GM12878 (cell line): Measurements from ENCODE around the gene TSPAN5.

Experiments
- CBFB ChIP-seq: IDR thresholded peaks from 2 replicates; pipeline ENCODE4 v1.6.1; 2016; ENCODE audit warnings: antibody characterized with exemption, low read depth
- CTCF ChIP-seq, 3 experiments: IDR thresholded peaks in 2 of 3; conservative IDR thresholded peaks in 1 of 3; 2 replicates each; pipeline ENCODE4 v1.5.1; 2011; ENCODE audit warnings: low read depth in 3 of 3, low read length in 3 of 3, mild to moderate bottlenecking in 3 of 3, control low read depth in 2 of 3, moderate library complexity in 2 of 3, inconsistent platforms in 1 of 3, mixed read lengths in 1 of 3; ENCODE audit not compliant: control insufficient read depth in 2 of 3, insufficient read depth in 1 of 3; ENCODE audit errors: extremely low read depth in 1 of 3
- EZH2 ChIP-seq: IDR thresholded peaks from 2 replicates; pipeline ENCODE4 v1.6.1; 2012; ENCODE audit warnings: low read depth, mild to moderate bottlenecking, control low read depth, inconsistent platforms, low read length, borderline replicate concordance; ENCODE audit not compliant: control insufficient read depth
- FOS ChIP-seq: IDR thresholded peaks from 3 replicates; pipeline ENCODE4 v1.6.1; 2011; ENCODE audit warnings: borderline replicate concordance; ENCODE audit not compliant: insufficient read length; ENCODE audit errors: extremely low read depth
- PAX8 ChIP-seq: fragments of 450-650 bp; IDR thresholded peaks from 2 replicates; pipeline ENCODE4 v1.6.1; 2017; ENCODE audit warnings: mild to moderate bottlenecking, moderate library complexity
- POLR2A ChIP-seq: IDR thresholded peaks from 2 replicates; pipeline ENCODE4 v1.6.1; 2011; ENCODE audit warnings: low read depth, mild to moderate bottlenecking, low read length
- REST ChIP-seq: IDR thresholded peaks from 2 replicates; pipeline ENCODE4 v1.6.1; 2012; ENCODE audit warnings: mild to moderate bottlenecking, low read depth, low read length
- STAT1 ChIP-seq: fragments of 450-650 bp; conservative IDR thresholded peaks from 2 replicates; pipeline ENCODE4 v1.6.1; 2014; ENCODE audit warnings: antibody characterized with exemption, mild to moderate bottlenecking
- TAF1 ChIP-seq: IDR thresholded peaks from 2 replicates; pipeline ENCODE4 v1.6.1; 2011; ENCODE audit warnings: mild to moderate bottlenecking, low read depth, low read length, borderline replicate concordance
- TF ChIP-seq, protein P1 (sequence below): IDR thresholded peaks from 2 replicates; pipeline ENCODE4 v1.6.1; 2012; ENCODE audit warnings: low read depth, low read length, improper control_type of control experiment
- TF ChIP-seq, protein P2 (sequence below): fragments of 450-650 bp; IDR thresholded peaks from 2 replicates; pipeline ENCODE4 v1.6.1; 2018; ENCODE audit warnings: borderline replicate concordance, mild to moderate bottlenecking; ENCODE audit not compliant: partially characterized antibody
- TF ChIP-seq, protein P3 (sequence below): fragments of 450-650 bp; IDR thresholded peaks from 2 replicates; pipeline ENCODE4 v1.6.1; 2017; ENCODE audit warnings: antibody characterized with exemption, mild to moderate bottlenecking, moderate library complexity
- TF ChIP-seq, protein P4 (sequence below): IDR thresholded peaks from 2 replicates; pipeline ENCODE4 v1.6.1; 2012; ENCODE audit warnings: low read depth, low read length, improper control_type of control experiment

DNA sequence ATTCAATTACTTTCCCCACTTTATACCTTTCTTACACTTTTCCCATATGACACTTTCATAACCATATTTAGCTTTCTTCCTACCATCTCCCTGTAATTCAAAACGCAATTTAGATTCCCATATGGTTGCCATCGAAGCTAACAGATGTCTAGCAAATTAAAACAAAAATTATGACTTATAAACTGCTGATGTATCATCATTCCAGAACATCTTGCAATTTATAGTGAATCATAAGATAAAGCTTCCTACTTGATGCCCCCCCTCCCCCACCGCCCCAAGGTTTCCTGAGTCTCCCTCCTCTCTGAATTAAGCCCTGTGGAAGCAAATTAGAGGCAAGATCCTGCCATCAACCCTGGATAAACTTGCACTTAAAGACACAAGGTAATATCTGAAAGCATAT, 5.4 kb downstream of the TSPAN5 start:
- TF ChIP-seq, protein P1, sequence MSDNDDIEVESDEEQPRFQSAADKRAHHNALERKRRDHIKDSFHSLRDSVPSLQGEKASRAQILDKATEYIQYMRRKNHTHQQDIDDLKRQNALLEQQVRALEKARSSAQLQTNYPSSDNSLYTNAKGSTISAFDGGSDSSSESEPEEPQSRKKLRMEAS: no peak
- TF ChIP-seq EZH2: no peak
- TF ChIP-seq, protein P2, sequence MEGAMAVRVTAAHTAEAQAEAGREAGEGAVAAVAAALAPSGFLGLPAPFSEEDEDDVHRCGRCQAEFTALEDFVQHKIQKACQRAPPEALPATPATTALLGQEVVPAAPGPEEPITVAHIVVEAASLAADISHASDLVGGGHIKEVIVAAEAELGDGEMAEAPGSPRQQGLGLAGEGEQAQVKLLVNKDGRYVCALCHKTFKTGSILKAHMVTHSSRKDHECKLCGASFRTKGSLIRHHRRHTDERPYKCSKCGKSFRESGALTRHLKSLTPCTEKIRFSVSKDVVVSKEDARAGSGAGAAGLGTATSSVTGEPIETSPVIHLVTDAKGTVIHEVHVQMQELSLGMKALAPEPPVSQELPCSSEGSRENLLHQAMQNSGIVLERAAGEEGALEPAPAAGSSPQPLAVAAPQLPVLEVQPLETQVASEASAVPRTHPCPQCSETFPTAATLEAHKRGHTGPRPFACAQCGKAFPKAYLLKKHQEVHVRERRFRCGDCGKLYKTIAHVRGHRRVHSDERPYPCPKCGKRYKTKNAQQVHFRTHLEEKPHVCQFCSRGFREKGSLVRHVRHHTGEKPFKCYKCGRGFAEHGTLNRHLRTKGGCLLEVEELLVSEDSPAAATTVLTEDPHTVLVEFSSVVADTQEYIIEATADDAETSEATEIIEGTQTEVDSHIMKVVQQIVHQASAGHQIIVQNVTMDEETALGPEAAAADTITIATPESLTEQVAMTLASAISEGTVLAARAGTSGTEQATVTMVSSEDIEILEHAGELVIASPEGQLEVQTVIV: no peak
- TF ChIP-seq TAF1: no peak
- TF ChIP-seq CTCF (IDR thresholded peaks at IDR 0.05 in 2 of 3, conservative IDR thresholded peaks at IDR 0.05 in 1 of 3; ENCODE audit: control insufficient read depth in 2 of 3, extremely low read depth in 1 of 3, insufficient read depth in 1 of 3, low read depth in 3 of 3, low read length in 3 of 3): no peak
- no peak for TF ChIP-seq REST
- TF ChIP-seq, protein P3, sequence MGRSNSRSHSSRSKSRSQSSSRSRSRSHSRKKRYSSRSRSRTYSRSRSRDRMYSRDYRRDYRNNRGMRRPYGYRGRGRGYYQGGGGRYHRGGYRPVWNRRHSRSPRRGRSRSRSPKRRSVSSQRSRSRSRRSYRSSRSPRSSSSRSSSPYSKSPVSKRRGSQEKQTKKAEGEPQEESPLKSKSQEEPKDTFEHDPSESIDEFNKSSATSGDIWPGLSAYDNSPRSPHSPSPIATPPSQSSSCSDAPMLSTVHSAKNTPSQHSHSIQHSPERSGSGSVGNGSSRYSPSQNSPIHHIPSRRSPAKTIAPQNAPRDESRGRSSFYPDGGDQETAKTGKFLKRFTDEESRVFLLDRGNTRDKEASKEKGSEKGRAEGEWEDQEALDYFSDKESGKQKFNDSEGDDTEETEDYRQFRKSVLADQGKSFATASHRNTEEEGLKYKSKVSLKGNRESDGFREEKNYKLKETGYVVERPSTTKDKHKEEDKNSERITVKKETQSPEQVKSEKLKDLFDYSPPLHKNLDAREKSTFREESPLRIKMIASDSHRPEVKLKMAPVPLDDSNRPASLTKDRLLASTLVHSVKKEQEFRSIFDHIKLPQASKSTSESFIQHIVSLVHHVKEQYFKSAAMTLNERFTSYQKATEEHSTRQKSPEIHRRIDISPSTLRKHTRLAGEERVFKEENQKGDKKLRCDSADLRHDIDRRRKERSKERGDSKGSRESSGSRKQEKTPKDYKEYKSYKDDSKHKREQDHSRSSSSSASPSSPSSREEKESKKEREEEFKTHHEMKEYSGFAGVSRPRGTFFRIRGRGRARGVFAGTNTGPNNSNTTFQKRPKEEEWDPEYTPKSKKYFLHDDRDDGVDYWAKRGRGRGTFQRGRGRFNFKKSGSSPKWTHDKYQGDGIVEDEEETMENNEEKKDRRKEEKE: no peak
- no peak for TF ChIP-seq CBFB
- TF ChIP-seq FOS: no peak
- TF ChIP-seq STAT1: no peak
- TF ChIP-seq POLR2A: no peak
- no peak for TF ChIP-seq PAX8
- TF ChIP-seq, protein P4, sequence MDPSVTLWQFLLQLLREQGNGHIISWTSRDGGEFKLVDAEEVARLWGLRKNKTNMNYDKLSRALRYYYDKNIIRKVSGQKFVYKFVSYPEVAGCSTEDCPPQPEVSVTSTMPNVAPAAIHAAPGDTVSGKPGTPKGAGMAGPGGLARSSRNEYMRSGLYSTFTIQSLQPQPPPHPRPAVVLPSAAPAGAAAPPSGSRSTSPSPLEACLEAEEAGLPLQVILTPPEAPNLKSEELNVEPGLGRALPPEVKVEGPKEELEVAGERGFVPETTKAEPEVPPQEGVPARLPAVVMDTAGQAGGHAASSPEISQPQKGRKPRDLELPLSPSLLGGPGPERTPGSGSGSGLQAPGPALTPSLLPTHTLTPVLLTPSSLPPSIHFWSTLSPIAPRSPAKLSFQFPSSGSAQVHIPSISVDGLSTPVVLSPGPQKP: no peak
